GM13977 (cell line): ENCODE measurements around the gene CGB7.
A peak's percentile ranks its signal among the peaks of the same experiment; 100 is the strongest.

Source experiments
- DNase-seq: peaks from one replicate; pipeline ENCODE4 v3.0.0; 2012; ENCODE audit warnings: low spot score
- CTCF ChIP-seq: IDR thresholded peaks from 2 replicates; pipeline ENCODE4 v1.5.1; 2012; ENCODE audit warnings: mild to moderate bottlenecking, control low read depth; ENCODE audit not compliant: insufficient read depth; ENCODE audit errors: extremely low read depth, missing control alignments
- in situ Hi-C: fragments of 300-500 bp; cut with MboI; formaldehyde crosslinking; loops from one replicate; pipeline ENCODE4 v1.12.0; 2022; ENCODE audit warnings: low sequenced_read_pairs, low pct_unique_long_range_greater_than_20kb, mixed read lengths, inconsistent platforms; ENCODE audit not compliant: unreplicated experiment

Gene CGB7

DNA sequence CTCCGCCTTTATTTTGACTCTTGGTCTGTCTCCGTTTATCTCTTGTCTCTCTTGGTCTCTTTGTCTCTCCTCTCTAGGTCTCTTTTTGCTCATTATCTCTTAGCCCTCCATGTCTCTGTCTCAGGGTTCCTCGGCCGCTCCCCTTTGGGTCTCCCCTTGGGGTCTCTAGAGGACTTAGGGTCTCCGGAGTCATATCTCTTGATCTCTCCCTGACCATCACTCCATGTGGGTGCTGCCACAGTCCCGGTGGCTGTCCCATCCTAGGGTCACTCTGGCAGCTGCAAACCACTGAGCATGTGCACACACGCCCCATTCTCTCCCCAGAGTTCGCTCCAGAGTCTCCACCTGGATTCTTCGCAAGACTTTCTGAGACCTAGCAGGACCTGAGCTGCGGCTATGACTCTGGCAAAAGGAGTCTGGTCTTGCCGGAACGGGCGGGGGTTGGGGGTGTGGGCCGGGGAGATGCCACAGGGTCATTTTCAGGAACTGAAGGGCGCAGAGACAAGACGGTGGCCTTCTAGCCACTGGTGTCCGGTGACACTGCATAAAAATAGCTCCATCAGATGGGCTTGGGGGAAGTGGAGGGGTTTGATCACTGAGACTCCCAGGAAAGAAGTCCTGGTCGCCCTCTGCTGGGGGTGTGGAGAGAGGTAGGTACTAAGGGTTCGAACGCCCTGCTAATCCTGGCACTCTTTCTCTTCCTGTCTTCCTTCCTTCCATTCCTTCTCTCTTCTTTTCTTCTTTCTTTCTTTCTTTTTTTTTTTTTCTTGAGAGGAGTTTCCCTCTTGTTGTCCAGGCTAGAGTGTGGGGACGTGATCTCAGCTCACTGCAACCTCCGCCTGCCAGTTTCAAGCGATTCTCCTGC lies 16.2 kb upstream of the CGB7 start:
- DNase-seq: peak; percentile 28
- in situ Hi-C loops: no loop called here
- peak; percentile 6 for TF ChIP-seq CTCF

- in situ Hi-C loops: no loop called here
- TF ChIP-seq CTCF: no peak
These were observed 14.5 kb upstream of the CGB7 start for GRCh38 chr19:49071860-49072547.

DNA sequence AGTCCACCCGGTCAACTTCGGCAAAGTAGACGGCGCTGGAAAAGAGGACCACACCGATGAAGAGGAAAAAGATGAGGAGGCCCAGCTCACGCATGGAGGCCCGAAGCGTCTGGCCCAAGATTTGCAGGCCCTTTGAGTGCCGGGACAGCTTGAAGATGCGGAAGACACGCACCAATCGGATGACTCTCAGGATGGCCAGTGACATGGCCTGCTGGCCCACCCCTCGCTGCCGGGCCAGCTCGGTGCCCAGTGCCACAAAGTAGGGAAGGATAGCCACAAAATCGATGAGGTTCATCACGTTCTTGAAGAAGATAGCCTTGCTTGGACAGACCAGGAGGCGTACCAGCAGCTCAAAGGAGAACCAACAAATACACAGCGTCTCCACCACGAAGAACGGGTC lies 12.9 kb upstream of the CGB7 start:
- no peak for DNase-seq
- in situ Hi-C loops: no loop called here
- TF ChIP-seq CTCF: no peak

More at GRCh38 chr19:49071860-49072547, 14.5 kb upstream of the CGB7 start:
- DNase-seq: peak; percentile 37

- no peak for DNase-seq
- TF ChIP-seq CTCF: no peak
- in situ Hi-C loops: no loop called here
These were observed 11.5 kb upstream of the CGB7 start for GRCh38 chr19:49069026-49069425.

GRCh38 chr19:49067554-49067953 lies 10.0 kb upstream of the CGB7 start:
- no peak for TF ChIP-seq CTCF
- in situ Hi-C loops: no loop called here
- DNase-seq: no peak

- in situ Hi-C loops: no loop called here
- no peak for TF ChIP-seq CTCF
- no peak for DNase-seq
These were observed 8.5 kb upstream of the CGB7 start for GRCh38 chr19:49065905-49066512.
